Testis (tissue), 2 donors: ENCODE measurements around the gene ZMIZ1.

Experiments used
- CTCF ChIP-seq, 3 experiments: fragments of 450-650 bp in 2 of 3; fragments of 200-600 bp in 1 of 3; sonication (generic) in 1 of 3; IDR thresholded peaks; one replicate each; pipeline ENCODE4 v1.5.1; 2016 to 2019; ENCODE audit warnings: antibody characterized with exemption in 3 of 3, mild to moderate bottlenecking in 2 of 3, moderate library complexity in 1 of 3
- POLR2A ChIP-seq: fragments of 450-650 bp; IDR thresholded peaks from one replicate; pipeline ENCODE4 v1.6.1; 2017; ENCODE audit warnings: antibody characterized with exemption, mild to moderate bottlenecking, moderate library complexity

- no peak for TF ChIP-seq CTCF (IDR thresholded peaks at IDR 0.05)
- TF ChIP-seq POLR2A, result no peak
Measured at GRCh38 chr10:79166741-79167140, 98.0 kb downstream of the ZMIZ1 start.
